ENCODE results near the gene ADAMTS13. TPM values are rescaled to one million over a fixed set of nuclear protein-coding genes. Genes with fewer than 3 reads are reported as not detected.
A peak's percentile ranks its signal among the peaks of the same experiment; 100 is the strongest.

Gene ADAMTS13
- polyA plus RNA-seq, 2 donors: 1.2 to 4.3 TPM

- peaks cover 0 to 14% of the 10 kb centered on the region in 2 donors for H3K4me1 ChIP-seq (ENCODE audit: control insufficient read depth in 2 of 2, insufficient read depth in 2 of 2, low read length in 1 of 2)
- H3K27me3 ChIP-seq (ENCODE audit: control insufficient read depth in 1 of 2, insufficient read depth in 2 of 2, low read length in 2 of 2): no peaks in the 10 kb centered on the region
- WGBS, 2 donors: 72 to 75% methylated on average over 35 of the region's 35 CpGs
- H3K27ac ChIP-seq (ENCODE audit: low read depth in 2 of 2, low read length in 1 of 2): no peak overlapping the region
- no peaks in the 10 kb centered on the region for H3K9me3 ChIP-seq (ENCODE audit: control insufficient read depth in 2 of 2, insufficient read depth in 1 of 2, low read depth in 1 of 2, low read length in 1 of 2)
- H3K36me3 ChIP-seq (ENCODE audit: control insufficient read depth in 2 of 2, insufficient read depth in 2 of 2, low read length in 1 of 2): no peaks in the 10 kb centered on the region
- no peak overlapping the region for H3K4me3 ChIP-seq (ENCODE audit: low read depth in 1 of 2, low read length in 2 of 2)
Measured at GRCh38 chr9:133496861-133497842, 75.0 kb downstream of the ADAMTS13 start.

GRCh38 chr9:133499132-133499891 lies 77.1 kb downstream of the ADAMTS13 start:
- Histone ChIP-seq H3K4me3 (ENCODE audit: low read depth in 1 of 2, low read length in 2 of 2) (no peak overlapping the region), H3K27me3 (ENCODE audit: control insufficient read depth in 1 of 2, insufficient read depth in 2 of 2, low read length in 2 of 2) (no peaks in the 10 kb centered on the region), H3K36me3 (ENCODE audit: control insufficient read depth in 2 of 2, insufficient read depth in 2 of 2, low read length in 1 of 2) (no peaks in the 10 kb centered on the region), H3K27ac (ENCODE audit: low read depth in 2 of 2, low read length in 1 of 2) (peak overlapping the region in 1 of 2 donors; percentile 48), H3K4me1 (ENCODE audit: control insufficient read depth in 2 of 2, insufficient read depth in 2 of 2, low read length in 1 of 2) (peaks cover 0 to 12% of the 10 kb centered on the region in 2 donors), H3K9me3 (ENCODE audit: control insufficient read depth in 2 of 2, insufficient read depth in 1 of 2, low read depth in 1 of 2, low read length in 1 of 2) (no peaks in the 10 kb centered on the region)
- 59 to 63% methylated on average over 19 of the region's 19 CpGs for WGBS, 2 donors

- WGBS, 2 donors: 76 to 83% methylated on average over 12 of the region's 12 CpGs
- no peaks in the 10 kb centered on the region for H3K36me3 ChIP-seq (ENCODE audit: control insufficient read depth in 2 of 2, insufficient read depth in 2 of 2, low read length in 1 of 2)
- peaks cover 0 to 12% of the 10 kb centered on the region in 2 donors for H3K4me1 ChIP-seq (ENCODE audit: control insufficient read depth in 2 of 2, insufficient read depth in 2 of 2, low read length in 1 of 2)
- H3K4me3 ChIP-seq (ENCODE audit: low read depth in 1 of 2, low read length in 2 of 2): no peak overlapping the region
- no peaks in the 10 kb centered on the region for H3K9me3 ChIP-seq (ENCODE audit: control insufficient read depth in 2 of 2, insufficient read depth in 1 of 2, low read depth in 1 of 2, low read length in 1 of 2)
- no peak overlapping the region for H3K27ac ChIP-seq (ENCODE audit: low read depth in 2 of 2, low read length in 1 of 2)
- H3K27me3 ChIP-seq (ENCODE audit: control insufficient read depth in 1 of 2, insufficient read depth in 2 of 2, low read length in 2 of 2): no peaks in the 10 kb centered on the region
Measured at GRCh38 chr9:133499892-133500270, 77.7 kb downstream of the ADAMTS13 start.

GRCh38 chr9:133502112-133502511 lies 79.9 kb downstream of the ADAMTS13 start:
- Histone ChIP-seq H3K4me3 (ENCODE audit: low read depth in 1 of 2, low read length in 2 of 2) (no peak overlapping the region), H3K9me3 (ENCODE audit: control insufficient read depth in 2 of 2, insufficient read depth in 1 of 2, low read depth in 1 of 2, low read length in 1 of 2) (no peaks in the 10 kb centered on the region), H3K4me1 (ENCODE audit: control insufficient read depth in 2 of 2, insufficient read depth in 2 of 2, low read length in 1 of 2) (peaks cover 0 to 13% of the 10 kb centered on the region in 2 donors), H3K27ac (ENCODE audit: low read depth in 2 of 2, low read length in 1 of 2) (no peak overlapping the region), H3K36me3 (ENCODE audit: control insufficient read depth in 2 of 2, insufficient read depth in 2 of 2, low read length in 1 of 2) (no peaks in the 10 kb centered on the region), H3K27me3 (ENCODE audit: control insufficient read depth in 1 of 2, insufficient read depth in 2 of 2, low read length in 2 of 2) (no peaks in the 10 kb centered on the region)
- 97 to 100% methylated on average over 1 of the region's 1 CpG for WGBS, 2 donors

GRCh38 chr9:133505186-133505830 lies 83.1 kb downstream of the ADAMTS13 start:
- H3K4me3 ChIP-seq (ENCODE audit: low read depth in 1 of 2, low read length in 2 of 2): no peak overlapping the region
- 86 to 87% methylated on average over 13 of the region's 13 CpGs for WGBS, 2 donors
- no peaks in the 10 kb centered on the region for H3K36me3 ChIP-seq (ENCODE audit: control insufficient read depth in 2 of 2, insufficient read depth in 2 of 2, low read length in 1 of 2)
- H3K9me3 ChIP-seq (ENCODE audit: control insufficient read depth in 2 of 2, insufficient read depth in 1 of 2, low read depth in 1 of 2, low read length in 1 of 2): no peaks in the 10 kb centered on the region
- no peaks in the 10 kb centered on the region for H3K27me3 ChIP-seq (ENCODE audit: control insufficient read depth in 1 of 2, insufficient read depth in 2 of 2, low read length in 2 of 2)
- H3K27ac ChIP-seq (ENCODE audit: low read depth in 2 of 2, low read length in 1 of 2): no peak overlapping the region
- peaks cover 0 to 12% of the 10 kb centered on the region in 2 donors for H3K4me1 ChIP-seq (ENCODE audit: control insufficient read depth in 2 of 2, insufficient read depth in 2 of 2, low read length in 1 of 2)

- Histone ChIP-seq H3K27ac (ENCODE audit: low read depth in 2 of 2, low read length in 1 of 2) (peak overlapping the region in 1 of 2 donors; percentile 8), H3K4me1 (ENCODE audit: control insufficient read depth in 2 of 2, insufficient read depth in 2 of 2, low read length in 1 of 2) (peaks cover 0 to 12% of the 10 kb centered on the region in 2 donors), H3K9me3 (ENCODE audit: control insufficient read depth in 2 of 2, insufficient read depth in 1 of 2, low read depth in 1 of 2, low read length in 1 of 2) (no peaks in the 10 kb centered on the region), H3K36me3 (ENCODE audit: control insufficient read depth in 2 of 2, insufficient read depth in 2 of 2, low read length in 1 of 2) (no peaks in the 10 kb centered on the region), H3K4me3 (ENCODE audit: low read depth in 1 of 2, low read length in 2 of 2) (no peak overlapping the region), H3K27me3 (ENCODE audit: control insufficient read depth in 1 of 2, insufficient read depth in 2 of 2, low read length in 2 of 2) (no peaks in the 10 kb centered on the region)
- 62 to 73% methylated on average over 22 to 23 of the region's 23 CpGs for WGBS, 2 donors
Measured at GRCh38 chr9:133505901-133506652, 83.9 kb downstream of the ADAMTS13 start.

GRCh38 chr9:133506653-133507038 lies 84.5 kb downstream of the ADAMTS13 start:
- Histone ChIP-seq H3K36me3 (ENCODE audit: control insufficient read depth in 2 of 2, insufficient read depth in 2 of 2, low read length in 1 of 2) (no peaks in the 10 kb centered on the region), H3K9me3 (ENCODE audit: control insufficient read depth in 2 of 2, insufficient read depth in 1 of 2, low read depth in 1 of 2, low read length in 1 of 2) (no peaks in the 10 kb centered on the region), H3K27ac (ENCODE audit: low read depth in 2 of 2, low read length in 1 of 2) (no peak overlapping the region), H3K27me3 (ENCODE audit: control insufficient read depth in 1 of 2, insufficient read depth in 2 of 2, low read length in 2 of 2) (no peaks in the 10 kb centered on the region), H3K4me1 (ENCODE audit: control insufficient read depth in 2 of 2, insufficient read depth in 2 of 2, low read length in 1 of 2) (peaks cover 0 to 12% of the 10 kb centered on the region in 2 donors), H3K4me3 (ENCODE audit: low read depth in 1 of 2, low read length in 2 of 2) (no peak overlapping the region)
- WGBS, 2 donors: 37 to 50% methylated on average over 18 of the region's 18 CpGs

GRCh38 chr9:133507246-133507965 lies 85.2 kb downstream of the ADAMTS13 start:
- Histone ChIP-seq H3K36me3 (ENCODE audit: control insufficient read depth in 2 of 2, insufficient read depth in 2 of 2, low read length in 1 of 2) (no peaks in the 10 kb centered on the region), H3K27ac (ENCODE audit: low read depth in 2 of 2, low read length in 1 of 2) (no peak overlapping the region), H3K4me3 (ENCODE audit: low read depth in 1 of 2, low read length in 2 of 2) (no peak overlapping the region), H3K27me3 (ENCODE audit: control insufficient read depth in 1 of 2, insufficient read depth in 2 of 2, low read length in 2 of 2) (no peaks in the 10 kb centered on the region), H3K9me3 (ENCODE audit: control insufficient read depth in 2 of 2, insufficient read depth in 1 of 2, low read depth in 1 of 2, low read length in 1 of 2) (no peaks in the 10 kb centered on the region), H3K4me1 (ENCODE audit: control insufficient read depth in 2 of 2, insufficient read depth in 2 of 2, low read length in 1 of 2) (peaks cover 0 to 14% of the 10 kb centered on the region in 2 donors)
- 88 to 92% methylated on average over 24 of the region's 24 CpGs for WGBS, 2 donors

Data from esophagus (tissue), 2 donors.